GM13977 (cell line): Measurements from ENCODE around the gene SLAIN2.

Experiments used
- DNase-seq: peaks from one replicate; pipeline ENCODE4 v3.0.0; 2012; ENCODE audit warnings: low spot score
- in situ Hi-C: fragments of 300-500 bp; cut with MboI; formaldehyde crosslinking; loops from one replicate; pipeline ENCODE4 v1.12.0; 2022; ENCODE audit warnings: low sequenced_read_pairs, low pct_unique_long_range_greater_than_20kb, mixed read lengths, inconsistent platforms; ENCODE audit not compliant: unreplicated experiment
- TF ChIP-seq, protein P1 (sequence below): IDR thresholded peaks from 2 replicates; pipeline ENCODE4 v1.5.1; 2012; ENCODE audit warnings: mild to moderate bottlenecking, control low read depth; ENCODE audit not compliant: insufficient read depth; ENCODE audit errors: extremely low read depth, missing control alignments

SLAIN2 gene

DNA sequence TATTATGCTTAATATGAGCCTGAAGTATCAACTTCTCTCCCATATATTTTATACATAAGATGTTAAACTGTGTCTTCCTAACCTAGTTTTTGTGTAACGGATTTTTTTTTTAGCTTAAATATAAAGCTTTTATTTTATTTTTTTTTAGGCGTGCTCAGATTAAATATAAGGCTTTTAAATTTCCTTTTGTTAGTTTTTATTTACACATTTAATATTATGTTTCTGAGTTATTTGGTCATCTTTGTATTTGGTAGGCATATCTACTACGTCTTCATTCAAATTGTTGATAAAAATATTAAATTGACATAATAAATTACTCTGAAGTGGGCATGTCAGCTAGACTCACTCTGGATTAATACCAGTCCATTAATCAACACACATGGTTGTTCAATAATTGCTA, 4.2 kb downstream of the SLAIN2 start:
- in situ Hi-C loops = no loop called here
- TF ChIP-seq, protein P1, sequence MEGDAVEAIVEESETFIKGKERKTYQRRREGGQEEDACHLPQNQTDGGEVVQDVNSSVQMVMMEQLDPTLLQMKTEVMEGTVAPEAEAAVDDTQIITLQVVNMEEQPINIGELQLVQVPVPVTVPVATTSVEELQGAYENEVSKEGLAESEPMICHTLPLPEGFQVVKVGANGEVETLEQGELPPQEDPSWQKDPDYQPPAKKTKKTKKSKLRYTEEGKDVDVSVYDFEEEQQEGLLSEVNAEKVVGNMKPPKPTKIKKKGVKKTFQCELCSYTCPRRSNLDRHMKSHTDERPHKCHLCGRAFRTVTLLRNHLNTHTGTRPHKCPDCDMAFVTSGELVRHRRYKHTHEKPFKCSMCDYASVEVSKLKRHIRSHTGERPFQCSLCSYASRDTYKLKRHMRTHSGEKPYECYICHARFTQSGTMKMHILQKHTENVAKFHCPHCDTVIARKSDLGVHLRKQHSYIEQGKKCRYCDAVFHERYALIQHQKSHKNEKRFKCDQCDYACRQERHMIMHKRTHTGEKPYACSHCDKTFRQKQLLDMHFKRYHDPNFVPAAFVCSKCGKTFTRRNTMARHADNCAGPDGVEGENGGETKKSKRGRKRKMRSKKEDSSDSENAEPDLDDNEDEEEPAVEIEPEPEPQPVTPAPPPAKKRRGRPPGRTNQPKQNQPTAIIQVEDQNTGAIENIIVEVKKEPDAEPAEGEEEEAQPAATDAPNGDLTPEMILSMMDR = no peak
- DNase-seq = no peak

GRCh38 chr4:48346594-48346993, 5.3 kb downstream of the SLAIN2 start:
- DNase-seq = no peak
- TF ChIP-seq, protein P1 = no peak
- in situ Hi-C loops = no loop called here

DNA sequence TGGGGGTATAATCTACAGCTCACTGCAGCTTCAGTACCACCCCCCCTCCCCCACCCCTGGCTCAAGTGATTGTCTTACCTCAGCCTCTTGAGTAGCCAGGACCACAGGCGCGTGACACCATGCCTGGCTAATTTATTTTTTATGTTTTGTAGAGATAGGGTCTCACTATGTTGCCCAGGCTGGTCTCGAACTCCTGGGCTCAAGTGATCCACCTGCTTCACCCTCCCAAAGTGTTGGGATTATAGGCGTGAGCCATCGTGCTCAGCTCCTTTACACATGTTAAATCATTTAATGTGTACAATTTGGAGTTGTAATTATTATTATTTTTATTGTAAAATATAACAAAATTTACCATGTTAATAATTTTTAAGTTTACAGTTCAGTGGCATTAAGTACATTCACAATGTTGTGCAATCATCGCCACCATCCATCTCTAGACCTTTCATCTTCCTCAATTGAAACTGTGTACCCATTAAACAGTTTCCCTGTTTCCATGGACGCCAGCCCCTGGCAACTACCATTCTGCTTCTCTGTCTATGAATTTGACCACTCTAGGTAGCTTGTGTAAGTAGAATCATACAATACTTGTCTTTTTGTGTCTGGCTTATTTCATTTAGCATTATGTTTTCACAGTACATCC, 6.1 kb downstream of the SLAIN2 start:
- in situ Hi-C loops = no loop called here
- TF ChIP-seq, protein P1 = no peak
- DNase-seq = no peak

GRCh38 chr4:48350871-48351270, 9.5 kb downstream of the SLAIN2 start:
- TF ChIP-seq, protein P1 = no peak
- DNase-seq = no peak
- in situ Hi-C loops = no loop called here

DNA sequence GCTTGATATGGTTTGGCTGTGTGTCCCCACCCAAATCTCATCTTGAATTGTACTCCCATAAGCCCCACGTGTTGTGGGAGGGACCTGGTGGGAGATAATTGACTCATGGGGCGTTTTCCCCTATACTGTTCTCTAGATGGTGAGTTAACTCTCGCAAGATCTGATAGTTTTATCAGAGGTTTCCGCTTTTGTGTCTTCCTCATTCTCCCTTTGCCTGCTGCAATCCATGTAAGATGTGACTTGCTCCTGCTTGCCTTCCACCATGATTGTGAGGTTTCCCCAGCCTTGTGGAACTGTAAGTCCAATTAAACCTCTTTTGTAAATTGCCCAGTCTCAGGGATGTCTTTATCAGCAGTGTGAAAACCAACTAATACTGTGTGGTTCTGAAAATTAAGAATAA, 11.5 kb downstream of the SLAIN2 start:
- TF ChIP-seq, protein P1 = no peak
- in situ Hi-C loops = no loop called here
- DNase-seq = no peak

- in situ Hi-C loops = no loop called here
- DNase-seq = no peak
- TF ChIP-seq, protein P1 = no peak
These were observed 15.0 kb downstream of the SLAIN2 start for GRCh38 chr4:48356355-48356754.
